CD8-positive, alpha-beta memory T cell (primary cell): ENCODE results near the gene TCF12. TPM values are rescaled to one million over a fixed set of nuclear protein-coding genes. Genes with fewer than 3 reads are reported as not detected.
A peak's percentile ranks its signal among the peaks of the same experiment; 100 is the strongest.

Source experiments
- CTCF ChIA-PET: fragments of 350-600 bp; sonication (Branson Sonifier 250); formaldehyde crosslinking; loops from one replicate; lab custom pipeline; 2021; ENCODE audit warnings: antibody characterized with exemption; lab: Charles Lee
- POLR2A ChIA-PET: fragments of 350-600 bp; sonication (Branson Sonifier 250); formaldehyde crosslinking; loops from one replicate; lab custom pipeline; 2021; ENCODE audit warnings: antibody characterized with exemption; lab: Charles Lee
- DNase-seq, 5 donors: peaks; one replicate each; pipeline versions ENCODE4 v3.0.0 to v3.0.0-alpha.2; 2020 to 2022; ENCODE audit warnings: mixed read lengths in 1 of 5
- H3K27ac ChIP-seq: one replicate; pipeline ENCODE4 v1.7.0; 2013; ENCODE audit warnings: low read depth, mild to moderate bottlenecking, low read length, moderate library complexity
- H3K27me3 ChIP-seq: 2 replicates; pipeline ENCODE4 v1.7.0; 2013; ENCODE audit warnings: low read length, mild to moderate bottlenecking; ENCODE audit not compliant: insufficient read depth, poor library complexity, severe bottlenecking
- H3K36me3 ChIP-seq: 2 replicates; pipeline ENCODE4 v1.7.0; 2013; ENCODE audit warnings: mild to moderate bottlenecking, low read length, moderate library complexity; ENCODE audit not compliant: insufficient read depth
- H3K4me1 ChIP-seq: 2 replicates; pipeline ENCODE4 v1.7.0; 2013; ENCODE audit warnings: mild to moderate bottlenecking, low read length, moderate library complexity; ENCODE audit not compliant: insufficient read depth
- H3K4me3 ChIP-seq: 2 replicates; pipeline ENCODE4 v1.7.0; 2013; ENCODE audit warnings: mild to moderate bottlenecking, low read length
- H3K9me3 ChIP-seq: 2 replicates; pipeline ENCODE4 v1.7.0; 2013; ENCODE audit warnings: mild to moderate bottlenecking, low read length
- H3K27ac Mint-ChIP-seq, 8 donors: one replicate each; pipeline ENCODE4 v1.8.0; 2020 to 2021; ENCODE audit warnings: mixed read lengths in 8 of 8, mild to moderate bottlenecking in 6 of 8, inconsistent platforms in 3 of 8, moderate library complexity in 3 of 8
- H3K27me3 Mint-ChIP-seq, 2 donors: one replicate each; pipeline ENCODE4 v1.8.0; 2020 to 2021; ENCODE audit warnings: mixed read lengths in 2 of 2, mild to moderate bottlenecking in 1 of 2, moderate library complexity in 1 of 2
- H3K36me3 Mint-ChIP-seq, 3 donors: one replicate each; pipeline ENCODE4 v1.8.0; 2020 to 2021; ENCODE audit warnings: mixed read lengths in 3 of 3, inconsistent platforms in 1 of 3, mild to moderate bottlenecking in 1 of 3
- H3K4me1 Mint-ChIP-seq, 3 donors: one replicate each; pipeline ENCODE4 v1.8.0; 2020 to 2021; ENCODE audit warnings: mixed read lengths in 3 of 3, inconsistent platforms in 1 of 3, mild to moderate bottlenecking in 1 of 3
- H3K4me3 Mint-ChIP-seq, 7 donors: one replicate each; pipeline ENCODE4 v1.8.0; 2020 to 2021; ENCODE audit warnings: mixed read lengths in 7 of 7, mild to moderate bottlenecking in 6 of 7, moderate library complexity in 4 of 7, inconsistent platforms in 2 of 7
- H3K9me3 Mint-ChIP-seq, 5 donors: one replicate each; pipeline ENCODE4 v1.8.0; 2020 to 2022; ENCODE audit warnings: mixed read lengths in 5 of 5, mild to moderate bottlenecking in 3 of 5, moderate library complexity in 2 of 5, inconsistent platforms in 1 of 5
- polyA plus RNA-seq: library from polyadenylated mRNA; unstranded; fragments of 300-500 nt; fragmentation: Illumina TruSeq; gene quantifications from one replicate; pipeline ENCODE4 v1.2.3, GENCODE V29; 2021
- total RNA-seq, 2 experiments: library from RNA; stranded (reverse); gene quantifications; one replicate each; pipeline ENCODE4 v1.2.3, GENCODE V29; 2021

The TCF12 gene
- total and polyA plus RNA-seq, 3 experiments from 2014 or later: 54.3 to 79.2 (median 69.9) TPM

- H3K9me3 ChIP-seq: no peaks in the 10 kb centered on the region
- Mint-ChIP-seq H3K9me3 (no peaks in the 10 kb centered on the region), H3K27me3 (peaks cover 0 to 4% of the 10 kb centered on the region in 2 donors), H3K4me1 (peaks cover 28 to 33% (median 28%) of the 10 kb centered on the region in 3 donors), H3K36me3 (peaks cover 0 to 4% (median 0%) of the 10 kb centered on the region in 3 donors), H3K4me3 (peak overlapping the region; percentile 86 to 95 (median 90)), H3K27ac (peak overlapping the region; percentile 91 to 98 (median 94))
- ChIA-PET POLR2A (interaction anchor here (3.1 kb wide), 1 partner anchor 32 kb away, joined by 23 read pairs; the partner anchor contains the start of gene TCF12), CTCF (interaction anchor here (1.0 to 1.7 kb wide), 2 partner anchors 31 to 32 kb away, joined by 6 to 9 read pairs; partner anchors contain the start of gene TCF12)
- DNase-seq: no peak
- H3K4me1 ChIP-seq: peaks cover 10% of the 10 kb centered on the region
- H3K36me3 ChIP-seq: no peaks in the 10 kb centered on the region
- H3K27ac ChIP-seq: peak overlapping the region; percentile 81
- H3K4me3 ChIP-seq: peak overlapping the region; percentile 83
- no peaks in the 10 kb centered on the region for H3K27me3 ChIP-seq
These were observed 32.0 kb upstream of the TCF12 start for GRCh38 chr15:56886363-56886931.

GRCh38 chr15:56886932-56887781 is 31.3 kb upstream of the TCF12 start:
- DNase-seq: peak; percentile 65 to 85 (median 82)
- Mint-ChIP-seq H3K4me1 (peaks cover 28 to 33% (median 28%) of the 10 kb centered on the region in 3 donors), H3K36me3 (peaks cover 0 to 4% (median 0%) of the 10 kb centered on the region in 3 donors), H3K27ac (peak overlapping the region; percentile 91 to 98 (median 94)), H3K9me3 (no peaks in the 10 kb centered on the region), H3K27me3 (peaks cover 0 to 4% of the 10 kb centered on the region in 2 donors), H3K4me3 (peak overlapping the region; percentile 86 to 95 (median 90))
- Histone ChIP-seq H3K4me1 (peaks cover 10% of the 10 kb centered on the region), H3K27ac (peak overlapping the region; percentile 83), H3K9me3 (no peaks in the 10 kb centered on the region), H3K36me3 (no peaks in the 10 kb centered on the region), H3K4me3 (peak overlapping the region; percentile 83), H3K27me3 (no peaks in the 10 kb centered on the region)
- CTCF ChIA-PET: interaction anchor here (1.7 kb wide), 1 partner anchor 31 kb away, joined by 9 read pairs; the partner anchor contains the start of gene TCF12
- POLR2A ChIA-PET: interaction anchor here (0.7 to 3.1 kb wide), 4 partner anchors 13 to 31 kb away, joined by 3 to 23 read pairs (median 4); partner anchors contain the start of gene TCF12

DNA sequence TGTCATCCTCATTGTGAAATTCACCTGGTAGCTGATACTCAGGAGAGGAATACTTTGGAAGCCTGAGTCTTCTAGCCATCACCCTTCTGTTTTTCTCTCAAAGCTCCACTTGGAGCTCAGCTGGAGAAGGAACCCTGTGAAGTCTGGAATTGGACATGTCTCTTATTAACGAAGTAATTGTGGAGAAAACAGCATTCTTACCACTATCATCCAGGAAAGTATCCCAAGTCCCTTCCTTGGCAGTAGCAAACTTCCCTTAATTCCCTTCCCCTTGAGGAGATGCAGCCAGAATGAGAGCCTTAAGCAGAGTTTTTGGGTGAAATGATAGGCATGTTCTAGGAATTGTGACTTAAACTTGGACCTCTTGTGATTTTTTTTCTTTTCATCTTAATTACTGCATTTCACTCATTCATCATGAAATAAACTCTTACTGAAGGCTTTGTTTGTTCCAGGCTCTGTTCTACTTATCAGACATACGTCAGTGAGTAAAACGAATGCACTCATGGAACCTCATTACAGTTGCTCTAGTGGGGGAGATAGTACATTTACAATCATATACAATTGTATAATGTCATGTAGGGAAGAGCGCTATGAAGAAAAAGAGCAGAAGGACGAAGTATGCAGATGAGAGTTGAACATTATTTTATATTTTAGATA is 30.5 kb upstream of the TCF12 start:
- H3K36me3 Mint-ChIP-seq: peaks cover 0 to 4% (median 0%) of the 10 kb centered on the region in 3 donors
- peak overlapping the region; percentile 85 to 97 (median 91) for H3K27ac Mint-ChIP-seq
- Histone ChIP-seq H3K27ac (peak overlapping the region; percentile 83), H3K27me3 (no peaks in the 10 kb centered on the region), H3K36me3 (no peaks in the 10 kb centered on the region), H3K4me3 (peak overlapping the region; percentile 83), H3K4me1 (peaks cover 10% of the 10 kb centered on the region), H3K9me3 (no peaks in the 10 kb centered on the region)
- DNase-seq: no peak
- no peaks in the 10 kb centered on the region for H3K9me3 Mint-ChIP-seq
- ChIA-PET POLR2A (interaction anchor here (0.7 to 3.1 kb wide), 4 partner anchors 12 to 31 kb away, joined by 3 to 23 read pairs (median 4); partner anchors contain the start of gene TCF12), CTCF (interaction anchor here (1.7 kb wide), 1 partner anchor 30 kb away, joined by 9 read pairs; the partner anchor contains the start of gene TCF12)
- peaks cover 0 to 4% of the 10 kb centered on the region in 2 donors for H3K27me3 Mint-ChIP-seq
- H3K4me1 Mint-ChIP-seq: peaks cover 28 to 33% (median 28%) of the 10 kb centered on the region in 3 donors
- peak overlapping the region; percentile 86 to 95 (median 90) for H3K4me3 Mint-ChIP-seq

DNA sequence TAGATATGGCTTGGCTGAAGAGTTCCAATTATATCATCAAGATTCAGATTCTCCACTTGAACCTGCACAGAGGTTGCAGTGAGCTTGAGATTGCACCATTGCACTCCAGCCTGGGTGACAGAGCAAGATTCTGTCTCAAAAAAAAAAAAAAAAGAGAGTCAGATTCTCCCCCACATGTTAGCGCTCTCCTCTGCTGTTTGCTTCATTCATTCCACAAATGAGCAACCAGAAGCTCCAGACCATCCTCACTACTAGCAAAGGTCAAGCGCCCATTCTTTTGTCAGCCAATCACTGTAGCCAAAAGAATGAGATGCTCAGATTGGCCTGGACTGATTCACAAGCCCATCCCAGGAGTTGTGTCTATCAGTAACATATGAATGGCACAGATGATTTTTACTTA is 28.4 kb upstream of the TCF12 start:
- ChIA-PET CTCF (interaction anchor here (0.5 to 1.3 kb wide), 3 partner anchors 28 to 395 kb away, joined by 3 to 5 read pairs (median 3); partner anchors contain the start of gene TCF12), POLR2A (no interaction called here)
- Mint-ChIP-seq H3K9me3 (no peaks in the 10 kb centered on the region), H3K4me3 (peak overlapping the region in 1 of 7 donors; percentile 60), H3K36me3 (peaks cover 0 to 4% (median 0%) of the 10 kb centered on the region in 3 donors), H3K27ac (peak overlapping the region in 1 of 8 donors; percentile 91), H3K4me1 (peaks cover 28 to 29% (median 28%) of the 10 kb centered on the region in 3 donors), H3K27me3 (peaks cover 0 to 4% of the 10 kb centered on the region in 2 donors)
- DNase-seq: no peak
- H3K4me3 ChIP-seq: no peak overlapping the region
- H3K4me1 ChIP-seq: peaks cover 10% of the 10 kb centered on the region
- no peaks in the 10 kb centered on the region for H3K27me3 ChIP-seq
- no peaks in the 10 kb centered on the region for H3K36me3 ChIP-seq
- H3K9me3 ChIP-seq: no peaks in the 10 kb centered on the region
- H3K27ac ChIP-seq: no peak overlapping the region

- peak overlapping the region in 1 of 7 donors; percentile 22 for H3K4me3 Mint-ChIP-seq
- H3K9me3 Mint-ChIP-seq: no peaks in the 10 kb centered on the region
- ChIA-PET CTCF (interaction anchor here (1.1 to 1.7 kb wide), 3 partner anchors 27 to 80 kb away, joined by 3 to 5 read pairs (median 3); partner anchors contain the start of gene TCF12), POLR2A (interaction anchor here (1.2 kb wide), 1 partner anchor 26 kb away, joined by 4 read pairs; no protein-coding TSS in a partner anchor)
- H3K4me1 ChIP-seq: peaks cover 10% of the 10 kb centered on the region
- H3K4me3 ChIP-seq: no peak overlapping the region
- no peaks in the 10 kb centered on the region for H3K27me3 ChIP-seq
- no peak overlapping the region for H3K27ac Mint-ChIP-seq
- H3K27ac ChIP-seq: no peak overlapping the region
- no peak for DNase-seq
- H3K36me3 ChIP-seq: no peaks in the 10 kb centered on the region
- H3K4me1 Mint-ChIP-seq: peaks cover 17 to 19% (median 18%) of the 10 kb centered on the region in 3 donors
- peaks cover 0 to under 1% (median under 1%) of the 10 kb centered on the region in 3 donors for H3K36me3 Mint-ChIP-seq
- H3K27me3 Mint-ChIP-seq: no peaks in the 10 kb centered on the region
- no peaks in the 10 kb centered on the region for H3K9me3 ChIP-seq
These were observed 26.5 kb upstream of the TCF12 start for GRCh38 chr15:56891852-56892440.

DNA sequence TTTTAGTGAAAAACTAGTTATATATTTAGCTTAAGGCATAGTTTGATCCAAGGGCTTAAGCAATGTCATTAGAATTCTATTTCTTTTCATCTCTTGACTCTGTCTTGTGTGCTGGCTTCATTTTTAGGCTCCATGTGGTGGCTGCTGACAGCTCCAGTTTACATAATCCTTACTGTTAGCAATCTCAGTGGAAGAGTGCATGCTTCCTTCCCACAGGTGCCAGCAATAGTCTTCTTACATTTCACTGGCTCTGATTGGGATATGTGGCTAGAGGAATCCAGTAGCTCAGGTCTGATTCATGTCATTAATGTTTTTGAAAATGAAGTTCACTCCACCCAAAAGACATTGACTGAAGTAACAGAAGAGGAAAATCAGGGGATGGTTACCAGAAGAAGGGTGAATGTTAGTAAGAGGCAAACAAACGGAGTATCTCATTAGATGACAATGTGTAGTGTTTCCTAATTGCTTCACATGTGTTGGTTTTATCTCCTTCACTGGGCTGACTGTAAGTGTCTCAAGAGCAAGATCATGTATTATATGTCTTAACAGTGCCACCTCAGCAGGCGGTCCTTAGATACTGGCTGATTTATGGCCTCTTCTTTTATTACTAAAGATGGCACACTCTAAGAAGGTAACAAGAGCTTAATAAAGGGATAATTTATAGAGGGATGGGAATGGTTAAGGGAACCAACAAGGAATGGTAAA is 25.6 kb upstream of the TCF12 start:
- POLR2A ChIA-PET: interaction anchor here (1.1 to 1.2 kb wide), 2 partner anchors 25 to 26 kb away, joined by 4 read pairs; partner anchors contain the start of gene TCF12

More for the DNA sequence above, 25.6 kb upstream of the TCF12 start:
- no peaks in the 10 kb centered on the region for H3K27me3 ChIP-seq
- Mint-ChIP-seq H3K4me1 (peaks cover 12 to 14% (median 13%) of the 10 kb centered on the region in 3 donors), H3K9me3 (no peaks in the 10 kb centered on the region), H3K27me3 (no peaks in the 10 kb centered on the region), H3K4me3 (no peak overlapping the region), H3K36me3 (peaks cover 0 to 4% (median 2%) of the 10 kb centered on the region in 3 donors), H3K27ac (no peak overlapping the region)
- no peak overlapping the region for H3K27ac ChIP-seq
- no peaks in the 10 kb centered on the region for H3K36me3 ChIP-seq
- peaks cover 7% of the 10 kb centered on the region for H3K4me1 ChIP-seq
- no peak for DNase-seq
- CTCF ChIA-PET: interaction anchor here (1.1 to 1.7 kb wide), 2 partner anchors 26 to 81 kb away, joined by 3 to 5 read pairs; partner anchors contain the start of gene TCF12
- no peaks in the 10 kb centered on the region for H3K9me3 ChIP-seq
- H3K4me3 ChIP-seq: no peak overlapping the region
